DOHH2 (cell line): ENCODE results near the gene KMT5C.

Experiments used
- EZH2phosphoT487 ChIP-seq: fragments of 200-600 bp; sonication (generic); IDR thresholded peaks from 2 replicates; pipeline ENCODE4 v1.6.1; 2017; ENCODE audit warnings: borderline replicate concordance, mild to moderate bottlenecking, antibody characterized with exemption, low read length, moderate library complexity, mixed read lengths
- TF ChIP-seq, protein P1 (sequence below): fragments of 200-600 bp; sonication (generic); IDR thresholded peaks from one replicate; pipeline ENCODE4 v1.5.1; 2014; ENCODE audit warnings: antibody characterized with exemption, mild to moderate bottlenecking, low read depth, low read length; ENCODE audit not compliant: poor library complexity, severe bottlenecking

DNA sequence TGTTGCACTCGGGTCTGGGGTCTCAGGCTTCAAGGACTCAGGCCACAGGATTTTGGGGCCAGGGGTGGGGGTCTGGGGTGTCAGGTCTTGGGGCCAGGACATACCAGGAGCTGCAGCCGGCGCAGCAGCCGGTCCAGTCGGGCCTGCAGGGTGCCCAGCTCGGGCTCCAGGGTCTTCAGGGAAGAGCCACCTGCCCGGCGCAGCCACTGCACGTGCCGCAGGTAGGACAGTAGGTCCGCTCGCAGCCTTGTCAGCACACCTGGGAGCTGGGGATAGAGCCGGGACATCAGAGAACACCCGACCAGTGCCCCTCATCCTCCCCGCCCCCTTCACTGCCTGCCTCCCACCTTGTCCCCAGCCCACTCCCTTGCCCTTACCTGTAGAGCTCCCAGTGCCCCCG, 28.4 kb downstream of the KMT5C start:
- TF ChIP-seq, protein P1, sequence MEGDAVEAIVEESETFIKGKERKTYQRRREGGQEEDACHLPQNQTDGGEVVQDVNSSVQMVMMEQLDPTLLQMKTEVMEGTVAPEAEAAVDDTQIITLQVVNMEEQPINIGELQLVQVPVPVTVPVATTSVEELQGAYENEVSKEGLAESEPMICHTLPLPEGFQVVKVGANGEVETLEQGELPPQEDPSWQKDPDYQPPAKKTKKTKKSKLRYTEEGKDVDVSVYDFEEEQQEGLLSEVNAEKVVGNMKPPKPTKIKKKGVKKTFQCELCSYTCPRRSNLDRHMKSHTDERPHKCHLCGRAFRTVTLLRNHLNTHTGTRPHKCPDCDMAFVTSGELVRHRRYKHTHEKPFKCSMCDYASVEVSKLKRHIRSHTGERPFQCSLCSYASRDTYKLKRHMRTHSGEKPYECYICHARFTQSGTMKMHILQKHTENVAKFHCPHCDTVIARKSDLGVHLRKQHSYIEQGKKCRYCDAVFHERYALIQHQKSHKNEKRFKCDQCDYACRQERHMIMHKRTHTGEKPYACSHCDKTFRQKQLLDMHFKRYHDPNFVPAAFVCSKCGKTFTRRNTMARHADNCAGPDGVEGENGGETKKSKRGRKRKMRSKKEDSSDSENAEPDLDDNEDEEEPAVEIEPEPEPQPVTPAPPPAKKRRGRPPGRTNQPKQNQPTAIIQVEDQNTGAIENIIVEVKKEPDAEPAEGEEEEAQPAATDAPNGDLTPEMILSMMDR: no peak
- TF ChIP-seq EZH2phosphoT487: no peak
